Esophagus muscularis mucosa (tissue), 4 donors: Measurements from ENCODE around the gene ZNF26. TPM values are rescaled to one million over a fixed set of nuclear protein-coding genes. Genes with fewer than 3 reads are reported as not detected.

Experiments used
- DNase-seq: peaks from one replicate; pipeline ENCODE4 v3.0.0-alpha.2; 2017; ENCODE audit errors: extremely low spot score
- H3K27ac ChIP-seq, 4 donors: fragments of 200-600 bp; sonication (generic); replicated peaks in 1 of 4; 1 replicate in 3 of 4; 2 replicates in 1 of 4; pipeline ENCODE4 v1.5.1; 2016 to 2019; ENCODE audit warnings: mild to moderate bottlenecking in 1 of 4
- H3K27me3 ChIP-seq, 4 donors: fragments of 200-600 bp; sonication (generic); one replicate each; pipeline versions ENCODE4 v1.5.1 to v1.6.0; 2016 to 2019
- H3K36me3 ChIP-seq, 4 donors: fragments of 200-600 bp; sonication (generic); one replicate each; pipeline ENCODE4 v1.5.1; 2016 to 2019
- H3K4me1 ChIP-seq, 4 donors: fragments of 200-600 bp; sonication (generic); one replicate each; pipeline ENCODE4 v1.5.1; 2016 to 2019
- H3K4me3 ChIP-seq, 4 donors: fragments of 200-600 bp; sonication (generic); 1 replicate in 2 of 4; 2 replicates in 2 of 4; pipeline ENCODE4 v1.5.1; 2016 to 2019; ENCODE audit warnings: mild to moderate bottlenecking in 4 of 4, moderate library complexity in 1 of 4
- H3K9me3 ChIP-seq, 4 donors: fragments of 200-600 bp; sonication (generic); 1 replicate in 3 of 4; 2 replicates in 1 of 4; pipeline ENCODE4 v1.5.1; 2016 to 2019
- EP300 ChIP-seq: sonication (generic); formaldehyde crosslinking; IDR thresholded peaks from one replicate; pipeline ENCODE4 v1.6.1; 2017; ENCODE audit warnings: antibody characterized with exemption
- POLR2A ChIP-seq: fragments of 450-650 bp; IDR thresholded peaks from one replicate; pipeline ENCODE4 v1.6.1; 2017; ENCODE audit warnings: antibody characterized with exemption, moderate library complexity, mild to moderate bottlenecking, low read depth
- POLR2AphosphoS5 ChIP-seq, 2 donors: sonication (generic); formaldehyde crosslinking; IDR thresholded peaks; one replicate each; pipeline ENCODE4 v1.6.1; 2017; ENCODE audit warnings: antibody characterized with exemption in 2 of 2
- WGBS: methylation state at CpG from one replicate; pipeline ENCODE4 v1.1.5; 2018; 5-methylcytosine and 5-hydroxymethylcytosine counted together
- intact Hi-C: fragments of 100-400 bp; cut with DNase I; formaldehyde crosslinking; loops from one replicate; pipeline ENCODE4 v1.15.1; 2023
- total RNA-seq, 4 donors: library from RNA; depleted of rRNA; stranded (reverse); fragments of >200 nt; gene quantifications; one replicate each; pipeline versions ENCODE4 v1.1.0 to v1.2.1, GENCODE V29; 2016
- TF ChIP-seq, protein P1 (sequence below), 3 experiments: fragments of 200-600 bp in 2 of 3; fragments of 450-650 bp in 1 of 3; sonication (generic) in 2 of 3; IDR thresholded peaks; one replicate each; pipeline ENCODE4 v1.5.1; 2017 to 2019; ENCODE audit warnings: antibody characterized with exemption in 3 of 3, mild to moderate bottlenecking in 2 of 3, moderate library complexity in 1 of 3

Gene ZNF26
- total RNA-seq, 4 donors from 2014 or later = 9.6 to 15.8 (median 10.9) TPM

GRCh38 chr12:132941336-132941954 lies 44.7 kb upstream of the ZNF26 start:
- no peak for TF ChIP-seq EP300
- TF ChIP-seq POLR2AphosphoS5 (IDR thresholded peaks at IDR 0.05) = no peak
- no peak for TF ChIP-seq POLR2A
- H3K36me3 ChIP-seq = peaks cover 42 to 65% (median 61%) of the 10 kb centered on the region in 4 donors
- no peak for DNase-seq
- H3K4me3 ChIP-seq = no peak overlapping the region
- H3K27me3 ChIP-seq = no peaks in the 10 kb centered on the region
- H3K9me3 ChIP-seq = peaks cover 0 to 72% (median 42%) of the 10 kb centered on the region in 4 donors
- intact Hi-C loops = no loop called here
- 94% methylated on average over 34 of the region's 34 CpGs for WGBS
- no peak overlapping the region for H3K27ac ChIP-seq
- H3K4me1 ChIP-seq = no peaks in the 10 kb centered on the region

DNA sequence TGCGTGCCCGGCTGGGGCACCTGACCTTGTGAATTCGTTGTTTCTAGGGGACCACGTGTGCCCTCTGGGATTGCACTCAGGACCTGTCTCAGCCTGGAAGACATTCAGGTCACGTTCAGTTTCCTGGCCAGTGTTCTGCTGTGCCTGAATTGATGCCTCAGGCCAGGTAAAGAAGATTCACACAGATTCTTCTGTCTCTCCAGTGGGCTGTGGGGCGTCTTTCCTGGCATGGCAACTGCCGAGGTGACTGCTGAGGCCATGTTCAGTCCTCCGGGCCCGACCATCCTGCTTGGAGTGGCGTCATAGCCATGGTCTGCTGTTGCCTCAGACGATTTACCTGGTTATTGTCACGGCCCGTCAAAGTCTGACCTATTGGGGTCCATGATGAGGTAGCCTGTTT lies 43.6 kb upstream of the ZNF26 start:
- Histone ChIP-seq H3K4me1 (no peaks in the 10 kb centered on the region), H3K27me3 (no peaks in the 10 kb centered on the region), H3K36me3 (peaks cover 46 to 75% (median 69%) of the 10 kb centered on the region in 4 donors), H3K9me3 (peaks cover 0 to 74% (median 46%) of the 10 kb centered on the region in 4 donors), H3K4me3 (no peak overlapping the region), H3K27ac (no peak overlapping the region)
- intact Hi-C loops = no loop called here
- no peak for DNase-seq
- 94% methylated on average over 7 of the region's 13 CpGs for WGBS
- TF ChIP-seq, protein P1, sequence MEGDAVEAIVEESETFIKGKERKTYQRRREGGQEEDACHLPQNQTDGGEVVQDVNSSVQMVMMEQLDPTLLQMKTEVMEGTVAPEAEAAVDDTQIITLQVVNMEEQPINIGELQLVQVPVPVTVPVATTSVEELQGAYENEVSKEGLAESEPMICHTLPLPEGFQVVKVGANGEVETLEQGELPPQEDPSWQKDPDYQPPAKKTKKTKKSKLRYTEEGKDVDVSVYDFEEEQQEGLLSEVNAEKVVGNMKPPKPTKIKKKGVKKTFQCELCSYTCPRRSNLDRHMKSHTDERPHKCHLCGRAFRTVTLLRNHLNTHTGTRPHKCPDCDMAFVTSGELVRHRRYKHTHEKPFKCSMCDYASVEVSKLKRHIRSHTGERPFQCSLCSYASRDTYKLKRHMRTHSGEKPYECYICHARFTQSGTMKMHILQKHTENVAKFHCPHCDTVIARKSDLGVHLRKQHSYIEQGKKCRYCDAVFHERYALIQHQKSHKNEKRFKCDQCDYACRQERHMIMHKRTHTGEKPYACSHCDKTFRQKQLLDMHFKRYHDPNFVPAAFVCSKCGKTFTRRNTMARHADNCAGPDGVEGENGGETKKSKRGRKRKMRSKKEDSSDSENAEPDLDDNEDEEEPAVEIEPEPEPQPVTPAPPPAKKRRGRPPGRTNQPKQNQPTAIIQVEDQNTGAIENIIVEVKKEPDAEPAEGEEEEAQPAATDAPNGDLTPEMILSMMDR (IDR thresholded peaks at IDR 0.05) = no peak
- no peak for TF ChIP-seq POLR2AphosphoS5 (IDR thresholded peaks at IDR 0.05)
- no peak for TF ChIP-seq EP300
- no peak for TF ChIP-seq POLR2A

DNA sequence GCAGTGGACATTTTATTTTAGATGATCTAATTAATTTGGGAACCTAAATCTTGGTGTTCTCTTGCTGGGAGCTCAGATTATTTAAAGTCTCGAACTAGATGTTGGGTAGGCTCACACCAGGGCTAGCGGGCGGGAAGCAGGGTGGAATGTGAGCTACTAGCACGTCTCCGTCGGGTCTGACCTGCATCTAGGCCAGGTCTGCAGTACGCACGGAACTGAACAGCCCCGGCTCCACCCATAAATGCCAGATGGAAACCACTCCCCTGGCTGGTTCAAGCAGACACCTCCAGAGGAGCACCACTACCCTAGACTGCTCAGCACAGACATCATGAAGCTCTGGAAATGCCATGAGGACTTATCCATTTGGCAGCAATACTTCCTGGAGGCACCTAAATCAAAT lies 40.4 kb upstream of the ZNF26 start:
- Histone ChIP-seq H3K27ac (no peak overlapping the region), H3K9me3 (peaks cover 0 to 91% (median 55%) of the 10 kb centered on the region in 4 donors), H3K36me3 (peaks cover 59 to 94% (median 86%) of the 10 kb centered on the region in 4 donors), H3K4me1 (no peaks in the 10 kb centered on the region), H3K27me3 (no peaks in the 10 kb centered on the region), H3K4me3 (no peak overlapping the region)
- no peak for DNase-seq
- TF ChIP-seq POLR2A (no peak), POLR2AphosphoS5 (IDR thresholded peaks at IDR 0.05) (no peak), EP300 (no peak)
- TF ChIP-seq, protein P1 (IDR thresholded peaks at IDR 0.05) = no peak
- over 99% methylated on average over 9 of the region's 9 CpGs for WGBS
- intact Hi-C loops = no loop called here

- intact Hi-C loops = no loop called here
- DNase-seq = no peak
- Histone ChIP-seq H3K4me1 (no peaks in the 10 kb centered on the region), H3K27ac (no peak overlapping the region), H3K36me3 (peaks cover 59 to 88% (median 81%) of the 10 kb centered on the region in 4 donors), H3K9me3 (peaks cover 0 to 86% (median 49%) of the 10 kb centered on the region in 4 donors), H3K27me3 (no peaks in the 10 kb centered on the region), H3K4me3 (no peak overlapping the region)
- TF ChIP-seq, protein P1 (IDR thresholded peaks at IDR 0.05) = no peak
- no peak for TF ChIP-seq EP300
- TF ChIP-seq POLR2A = no peak
- TF ChIP-seq POLR2AphosphoS5 (IDR thresholded peaks at IDR 0.05) = no peak
- WGBS = 98% methylated on average over 6 of the region's 8 CpGs
These were observed 39.8 kb upstream of the ZNF26 start for GRCh38 chr12:132946246-132946820.

GRCh38 chr12:132948146-132949066 lies 37.8 kb upstream of the ZNF26 start:
- H3K27me3 ChIP-seq = no peaks in the 10 kb centered on the region
- intact Hi-C loops = no loop called here
- peaks cover 0 to 65% (median 43%) of the 10 kb centered on the region in 4 donors for H3K9me3 ChIP-seq
- no peak for TF ChIP-seq POLR2A
- TF ChIP-seq EP300 = no peak
- no peak for TF ChIP-seq POLR2AphosphoS5 (IDR thresholded peaks at IDR 0.05)
- TF ChIP-seq, protein P1 (IDR thresholded peaks at IDR 0.05) = no peak
- no peaks in the 10 kb centered on the region for H3K4me1 ChIP-seq
- 96% methylated on average over 26 of the region's 29 CpGs for WGBS
- DNase-seq = no peak
- no peak overlapping the region for H3K27ac ChIP-seq
- no peak overlapping the region for H3K4me3 ChIP-seq
- peaks cover 46 to 68% (median 60%) of the 10 kb centered on the region in 4 donors for H3K36me3 ChIP-seq
